Measurements from ENCODE around the gene OTX1. TPM values are rescaled to one million over a fixed set of nuclear protein-coding genes. Genes with fewer than 3 reads are reported as not detected.

Gene OTX1
- total and polyA plus RNA-seq, 9 of the 15 experiments (the other 6 are each of a cell fraction or from before 2014, with no cell fraction given) = 0.18 to 7.1 (median 0.58) TPM

DNA sequence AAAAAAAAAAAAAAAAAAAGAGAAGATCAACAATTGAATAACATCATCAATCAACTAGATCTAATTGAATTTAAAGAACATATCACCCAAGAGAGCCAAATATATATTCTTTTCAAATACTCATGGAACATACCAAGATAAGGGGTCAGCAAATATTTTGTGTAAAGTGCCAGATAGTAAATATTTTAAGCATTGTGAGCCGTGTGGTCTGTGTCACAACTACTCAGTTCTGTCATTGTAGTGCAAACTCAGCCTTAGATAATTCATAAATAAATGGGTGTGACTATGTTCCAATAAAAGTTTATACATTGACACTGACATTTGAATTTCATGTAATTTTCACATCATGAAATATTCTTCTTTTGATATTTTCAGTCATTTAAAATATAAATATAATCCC is 45.9 kb downstream of the OTX1 start:
- H3K4me1 ChIP-seq (replicated peaks in 1 of 2; ENCODE audit: control insufficient read depth in 2 of 2, insufficient read depth in 2 of 2, low read length in 2 of 2) = no peaks in the 10 kb centered on the region
- no peaks in the 10 kb centered on the region for H3K27me3 ChIP-seq (ENCODE audit: control insufficient read depth in 2 of 2, insufficient read depth in 2 of 2, low read length in 2 of 2)
- in situ Hi-C loops (cut with MboI) (no loop called here), intact Hi-C loops (cut with micrococcal nuclease) (no loop called here)
- CTCF ChIA-PET (ENCODE audit: low intra/inter-chr PET ratio) = no interaction called here
- POLR2A ChIA-PET = no interaction called here
- H2AFZ ChIP-seq (ENCODE audit: low read depth, low read length) = no peak overlapping the region
- no peak overlapping the region for H3K4me3 ChIP-seq
- DNase-seq (ENCODE audit: extremely low read depth in 1 of 4, low spot score in 3 of 4) (no peak), ATAC-seq (no peak), FAIRE-seq (no peak)
- H3K36me3 ChIP-seq (ENCODE audit: control insufficient read depth, insufficient read depth, low read length) = no peaks in the 10 kb centered on the region
- no peaks in the 10 kb centered on the region for H3K9me3 ChIP-seq (replicated peaks; ENCODE audit: control insufficient read depth, insufficient read depth, low read depth, low read length)
- BruUV-seq (replicated peaks) = no TSS peak
- H3K79me2 ChIP-seq (ENCODE audit: control insufficient read depth, insufficient read depth, low read length) = no peaks in the 10 kb centered on the region
- H3K4me2 ChIP-seq (ENCODE audit: insufficient read depth, low read length) = no peak overlapping the region
- H3K27ac ChIP-seq (ENCODE audit: extremely low read depth, low read depth, low read length) = no peak overlapping the region
- TF ChIP-seq, protein P1, sequence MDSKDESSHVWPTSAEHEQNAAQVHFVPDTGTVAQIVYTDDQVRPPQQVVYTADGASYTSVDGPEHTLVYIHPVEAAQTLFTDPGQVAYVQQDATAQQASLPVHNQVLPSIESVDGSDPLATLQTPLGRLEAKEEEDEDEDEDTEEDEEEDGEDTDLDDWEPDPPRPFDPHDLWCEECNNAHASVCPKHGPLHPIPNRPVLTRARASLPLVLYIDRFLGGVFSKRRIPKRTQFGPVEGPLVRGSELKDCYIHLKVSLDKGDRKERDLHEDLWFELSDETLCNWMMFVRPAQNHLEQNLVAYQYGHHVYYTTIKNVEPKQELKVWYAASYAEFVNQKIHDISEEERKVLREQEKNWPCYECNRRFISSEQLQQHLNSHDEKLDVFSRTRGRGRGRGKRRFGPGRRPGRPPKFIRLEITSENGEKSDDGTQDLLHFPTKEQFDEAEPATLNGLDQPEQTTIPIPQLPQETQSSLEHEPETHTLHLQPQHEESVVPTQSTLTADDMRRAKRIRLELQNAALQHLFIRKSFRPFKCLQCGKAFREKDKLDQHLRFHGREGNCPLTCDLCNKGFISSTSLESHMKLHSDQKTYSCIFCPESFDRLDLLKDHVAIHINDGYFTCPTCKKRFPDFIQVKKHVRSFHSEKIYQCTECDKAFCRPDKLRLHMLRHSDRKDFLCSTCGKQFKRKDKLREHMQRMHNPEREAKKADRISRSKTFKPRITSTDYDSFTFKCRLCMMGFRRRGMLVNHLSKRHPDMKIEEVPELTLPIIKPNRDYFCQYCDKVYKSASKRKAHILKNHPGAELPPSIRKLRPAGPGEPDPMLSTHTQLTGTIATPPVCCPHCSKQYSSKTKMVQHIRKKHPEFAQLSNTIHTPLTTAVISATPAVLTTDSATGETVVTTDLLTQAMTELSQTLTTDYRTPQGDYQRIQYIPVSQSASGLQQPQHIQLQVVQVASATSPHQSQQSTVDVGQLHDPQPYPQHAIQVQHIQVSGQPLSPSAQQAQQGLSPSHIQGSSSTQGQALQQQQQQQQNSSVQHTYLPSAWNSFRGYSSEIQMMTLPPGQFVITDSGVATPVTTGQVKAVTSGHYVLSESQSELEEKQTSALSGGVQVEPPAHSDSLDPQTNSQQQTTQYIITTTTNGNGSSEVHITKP (IDR thresholded peaks at IDR 0.05; ENCODE audit: partially characterized antibody) = peak; percentile 60
- no peak for TF ChIP-seq PHTF2 (CRISPR knock-in tag; IDR thresholded peaks at IDR 0.05)
- TF ChIP-seq WHSC1 (IDR thresholded peaks at IDR 0.05; ENCODE audit: low read length) = no peak
- no peaks in the 10 kb centered on the region for H3K9me1 ChIP-seq (ENCODE audit: control insufficient read depth, insufficient read depth, low read length)
- H4K20me1 ChIP-seq (replicated peaks; ENCODE audit: control insufficient read depth, insufficient read depth, low read length) = no peaks in the 10 kb centered on the region
- WGBS (ENCODE audit: insufficient coverage, low coverage, missing lambda C conversion rate) = 7% methylated on average over 1 of the region's 1 CpG
- H3K9ac ChIP-seq (ENCODE audit: insufficient read depth in 1 of 2, low read depth in 2 of 2, low read length in 2 of 2) = no peak overlapping the region
